Measurements from ENCODE around the gene CRACR2A.

CRACR2A gene

DNA sequence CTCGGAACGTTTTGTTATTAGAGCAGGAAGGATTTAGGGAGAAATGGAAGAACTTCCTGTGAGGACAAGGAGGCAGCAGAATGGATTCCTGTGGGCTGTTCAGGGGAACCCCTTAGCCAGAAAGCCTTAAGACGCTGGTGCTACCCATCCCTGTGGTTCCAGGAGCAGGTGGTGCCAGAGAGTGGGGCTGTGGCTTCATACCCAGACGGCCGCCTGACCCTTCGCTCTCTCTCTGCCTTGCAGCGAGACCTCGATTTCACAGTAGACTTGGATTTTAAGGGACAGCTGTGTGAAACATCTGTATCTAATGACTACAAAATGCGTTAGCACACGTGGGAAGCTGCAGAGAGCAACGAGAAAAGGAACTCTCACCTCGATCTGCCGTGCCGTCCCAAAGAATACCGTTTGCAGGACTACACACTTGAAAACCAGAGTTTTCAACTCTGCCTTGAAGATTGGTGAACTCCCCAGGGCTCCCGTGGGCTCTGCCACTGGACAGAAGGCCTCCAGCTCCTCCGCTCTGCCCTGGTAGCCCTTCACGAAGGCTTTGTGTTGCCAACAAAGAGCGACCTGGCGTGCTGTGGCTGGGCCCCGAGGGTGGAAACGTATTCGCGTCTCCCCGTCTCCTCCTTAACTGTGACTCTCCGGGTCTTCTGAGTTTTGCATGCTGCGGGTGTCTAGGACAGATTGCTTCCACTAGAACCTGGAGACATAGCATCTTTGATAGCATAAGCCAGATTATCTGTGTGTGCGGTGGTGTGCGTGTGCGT is 159.9 kb downstream of the CRACR2A start:
- DNase-seq = no peak

- DNase-seq = no peak
Observed at GRCh38 chr12:3589745-3590144, 163.2 kb downstream of the CRACR2A start.

DNA sequence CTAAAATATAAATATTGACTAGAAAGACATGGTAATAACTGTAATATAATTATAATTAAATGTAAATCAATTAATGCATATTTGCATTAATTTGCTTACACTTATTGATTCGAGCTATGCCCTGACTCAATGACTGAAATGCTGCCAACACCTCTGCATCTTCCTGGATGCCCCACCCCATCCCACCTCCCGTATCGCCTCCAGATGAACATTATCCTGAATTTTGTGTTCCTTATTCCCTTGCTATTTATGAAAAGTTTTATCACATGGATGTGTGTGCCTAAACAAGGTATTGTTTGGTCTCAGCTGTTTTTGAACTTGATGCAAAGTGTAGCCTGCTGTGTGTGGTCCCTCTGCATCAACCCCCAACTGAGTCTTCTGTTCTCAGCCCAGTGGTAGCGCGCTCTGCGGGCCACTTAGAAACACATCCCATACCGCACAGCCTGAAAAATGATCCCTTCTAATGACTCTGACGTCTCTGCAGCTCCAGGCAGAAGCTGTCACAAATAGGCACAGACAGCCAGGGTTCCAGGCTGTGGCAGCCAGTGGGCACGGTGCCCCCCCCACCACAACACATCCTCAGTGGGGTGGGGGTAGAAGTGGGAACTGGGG is 165.4 kb downstream of the CRACR2A start:
- DNase-seq = no peak

GRCh38 chr12:3583656-3584334 is 169.1 kb downstream of the CRACR2A start:
- DNase-seq = no peak

- no peak for DNase-seq
Observed at GRCh38 chr12:3580094-3580749, 172.7 kb downstream of the CRACR2A start.

GRCh38 chr12:3579446-3580093 is 173.3 kb downstream of the CRACR2A start:
- DNase-seq = no peak

- DNase-seq = no peak
Observed at GRCh38 chr12:3578557-3578956, 174.4 kb downstream of the CRACR2A start.

DNA sequence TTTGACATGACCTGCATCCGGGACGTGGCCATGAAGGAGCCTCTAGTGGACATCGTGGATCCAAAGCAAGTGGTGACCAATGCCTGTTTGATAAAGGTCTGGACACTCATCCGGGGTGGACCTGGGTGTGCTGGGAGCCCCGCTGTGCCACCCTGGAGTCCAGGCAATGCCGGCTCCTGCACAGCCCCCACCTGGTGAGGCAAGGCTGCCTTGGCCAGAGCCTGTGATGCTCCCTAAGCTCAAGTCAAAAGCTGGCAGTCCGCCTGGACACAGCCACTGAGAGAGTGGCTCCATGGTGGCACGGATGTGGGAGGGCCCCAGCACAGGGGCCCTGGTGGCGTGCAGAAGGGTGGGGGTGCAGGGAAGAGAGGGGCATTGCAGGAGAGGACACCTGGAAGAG is 176.0 kb downstream of the CRACR2A start:
- no peak for DNase-seq

DNA sequence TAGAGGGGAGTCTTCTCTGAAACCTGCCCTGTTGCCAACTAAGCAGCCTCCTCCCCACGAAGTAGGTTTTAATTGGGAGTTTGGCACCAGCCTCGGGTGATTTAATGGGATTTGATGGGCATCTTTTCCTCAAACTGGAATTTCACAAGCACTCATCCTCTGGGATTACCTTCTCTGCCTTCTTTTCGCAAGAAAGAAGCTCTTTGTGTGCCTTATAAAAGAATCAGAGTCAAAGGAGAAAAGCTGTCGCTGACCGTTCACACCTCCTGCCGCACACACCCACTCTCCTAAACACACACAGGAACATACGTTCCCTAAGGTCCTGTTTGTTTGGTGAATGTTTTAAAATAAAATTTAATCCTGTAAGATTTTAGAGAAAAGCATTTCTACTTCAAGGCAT is 177.9 kb downstream of the CRACR2A start:
- DNase-seq = no peak

GRCh38 chr12:3572560-3572959 is 180.3 kb downstream of the CRACR2A start:
- no peak for DNase-seq

DNA sequence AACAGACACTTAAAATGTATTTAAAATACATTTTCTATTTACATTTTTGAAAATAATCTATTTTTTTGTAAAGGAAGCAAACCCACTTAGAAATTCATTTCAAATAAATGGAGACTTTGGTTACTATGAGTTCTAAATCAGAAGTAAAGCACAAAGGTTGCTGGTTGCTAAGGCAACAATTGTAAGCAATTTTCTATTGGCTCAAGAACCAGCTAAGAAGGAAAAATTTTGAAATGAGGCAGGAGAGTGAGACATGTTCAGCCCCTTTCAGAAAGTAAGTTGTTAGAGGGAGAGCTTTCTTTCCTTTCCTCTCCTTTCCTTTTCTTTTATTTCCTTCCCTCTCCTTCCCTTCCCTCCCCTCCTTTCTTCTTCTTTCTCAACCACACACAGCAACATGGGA is 181.2 kb downstream of the CRACR2A start:
- DNase-seq = no peak

DNA sequence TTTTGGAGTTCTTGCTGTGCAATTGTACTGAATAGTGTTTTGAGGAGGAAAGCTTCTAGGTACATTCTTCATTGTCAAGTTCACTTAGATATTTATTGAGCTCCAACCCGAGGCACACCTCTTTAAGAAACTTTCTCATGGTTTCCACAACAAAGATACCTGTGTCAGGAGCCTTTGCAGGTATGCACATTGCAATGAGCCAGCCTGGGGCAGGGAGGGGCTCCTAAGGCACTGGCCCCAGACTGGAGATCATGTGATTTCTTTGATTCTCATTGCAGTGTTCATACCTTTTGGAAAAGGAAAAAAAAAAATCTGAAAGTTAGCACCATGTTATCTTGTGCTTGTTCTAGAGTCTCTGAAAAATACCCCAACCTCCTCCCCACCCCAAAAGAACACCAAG is 181.6 kb downstream of the CRACR2A start:
- DNase-seq = no peak

- DNase-seq = no peak
Observed at GRCh38 chr12:3568695-3569094, 184.2 kb downstream of the CRACR2A start.

DNA sequence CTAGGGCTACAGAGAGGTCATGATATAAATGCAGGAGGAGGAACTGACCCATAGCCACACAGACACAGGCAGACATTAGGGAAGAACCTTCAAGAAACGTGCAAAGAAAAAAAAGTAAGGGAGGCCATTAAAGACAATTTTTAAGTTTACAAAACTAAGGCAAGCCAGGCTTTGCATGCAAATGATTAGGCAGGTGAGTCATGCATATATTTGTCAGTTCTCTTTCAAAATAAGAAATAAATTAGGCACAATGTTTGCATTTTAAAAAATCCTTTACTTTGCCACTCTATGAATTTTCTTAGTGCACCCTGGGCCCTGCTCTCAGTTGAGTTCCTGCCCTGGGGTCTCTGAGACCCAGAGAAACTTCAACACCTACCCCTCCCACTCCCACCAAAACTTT is 186.9 kb downstream of the CRACR2A start:
- DNase-seq = no peak
